ENCODE results near the gene FBXO42. TPM values are rescaled to one million over a fixed set of nuclear protein-coding genes. Genes with fewer than 3 reads are reported as not detected.

Gene FBXO42
- total and polyA plus RNA-seq, 9 of the 15 experiments (the other 6 are each of a cell fraction or from before 2014, with no cell fraction given) = 7.2 to 24.8 (median 17.4) TPM

GRCh38 chr1:16351994-16352841, at the start of gene FBXO42 (continued):
- TF ChIP-seq ZNF23 (CRISPR knock-in tag; IDR thresholded peaks at IDR 0.05) (no peak), HSF4 (CRISPR knock-in tag; IDR thresholded peaks at IDR 0.05; ENCODE audit: borderline replicate concordance) (no peak), NR1H2 (CRISPR knock-in tag; IDR thresholded peaks at IDR 0.05) (peak; percentile 28), TEAD2 (tag; IDR thresholded peaks at IDR 0.05) (no peak), PURB (CRISPR knock-in tag; IDR thresholded peaks at IDR 0.05; ENCODE audit: low read depth) (no peak), ZNF707 (CRISPR knock-in tag; conservative IDR thresholded peaks at IDR 0.05) (0 out of 2 replicates have a peak, but pooled peaks have one; percentile 34), ZNF511 (CRISPR knock-in tag; IDR thresholded peaks at IDR 0.05) (peak; percentile 62; the same call in 1 of the 2 replicates), THAP7 (CRISPR knock-in tag; IDR thresholded peaks at IDR 0.05) (no peak), TCF15 (CRISPR knock-in tag; IDR thresholded peaks at IDR 0.05) (0 out of 2 replicates have a peak, but pooled peaks have one; percentile 59), PKNOX1 (IDR thresholded peaks at IDR 0.05) (no peak), SOX6 (IDR thresholded peaks at IDR 0.05) (peak; percentile 73), KLF13 (tag; IDR thresholded peaks at IDR 0.05; ENCODE audit: borderline replicate concordance, low read depth) (peak; percentile 43; the same call in 1 of the 2 replicates), ZNF133 (CRISPR knock-in tag; IDR thresholded peaks at IDR 0.05) (peak; percentile 63; the same call in 1 of the 2 replicates), CXXC5 (CRISPR knock-in tag; IDR thresholded peaks at IDR 0.05) (peak; percentile 99), CTCF (IDR thresholded peaks at IDR 0.05 in 2 of 3, conservative IDR thresholded peaks at IDR 0.05 in 1 of 3; ENCODE audit: insufficient read depth in 2 of 3, low read depth in 1 of 3, low read length in 3 of 3) (peak; percentile 56 to 78 (median 73)), THAP12 (CRISPR knock-in tag; IDR thresholded peaks at IDR 0.05) (peak; percentile 93), POLR2H (tag; IDR thresholded peaks at IDR 0.05; ENCODE audit: low read depth) (peak; percentile 93), NFRKB (IDR thresholded peaks at IDR 0.05; ENCODE audit: low read depth) (peak; percentile 64), RBM25 (IDR thresholded peaks at IDR 0.05; ENCODE audit: low read depth, low read length, severe bottlenecking) (no peak), BRCA1 (IDR thresholded peaks at IDR 0.05) (no peak), BRCA1 (CRISPR knock-in tag; IDR thresholded peaks at IDR 0.05) (no peak)

All from K562 (cell line).